ENCODE measurements around the gene NOXA1. TPM values are rescaled to one million over a fixed set of nuclear protein-coding genes. Genes with fewer than 3 reads are reported as not detected.

The NOXA1 gene
- total and polyA plus RNA-seq, 9 of the 15 experiments (the other 6 are each of a cell fraction or from before 2014, with no cell fraction given), result 0.07 to 1.2 (median 0.20) TPM; not detected in 4

DNA sequence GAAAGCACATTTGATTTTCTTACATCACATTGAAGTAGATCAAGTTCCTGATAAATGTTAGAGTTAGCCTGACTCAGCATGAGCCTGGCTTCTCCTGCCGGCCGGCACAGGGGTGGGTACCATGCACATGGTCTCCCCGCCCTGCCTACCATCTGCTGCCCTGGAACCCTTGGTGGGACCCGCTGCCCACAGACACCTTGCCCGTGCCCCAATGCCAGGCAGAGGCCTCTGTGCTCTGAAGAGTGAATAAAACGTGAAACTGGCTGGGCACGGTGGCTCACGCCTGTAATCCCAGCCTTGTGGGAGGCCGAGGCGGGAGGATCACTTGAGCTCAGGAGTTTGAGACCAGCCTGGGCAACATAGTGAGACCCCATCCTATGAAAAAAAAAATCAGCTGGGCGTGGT is 17.5 kb upstream of the NOXA1 start:
- no peak overlapping the region for H3K4me3 ChIP-seq
- ChIA-PET CTCF (ENCODE audit: low intra/inter-chr PET ratio) (no interaction called here), POLR2A (no interaction called here)
- H3K27ac ChIP-seq (ENCODE audit: extremely low read depth, low read depth, low read length), result no peak overlapping the region
- no TSS peak for BruUV-seq (replicated peaks)
- peak overlapping the region in 1 of 2 experiments; percentile 63; a peak in 1 of 4 replicates for H3K9ac ChIP-seq (ENCODE audit: insufficient read depth in 1 of 2, low read depth in 2 of 2, low read length in 2 of 2)
- no peaks in the 10 kb centered on the region for H4K20me1 ChIP-seq (replicated peaks; ENCODE audit: control insufficient read depth, insufficient read depth, low read length)
- H3K4me1 ChIP-seq (replicated peaks in 1 of 2; ENCODE audit: control insufficient read depth in 2 of 2, insufficient read depth in 2 of 2, low read length in 2 of 2), result peaks cover 7 to 58% of the 10 kb centered on the region in 2 experiments; a peak in 4 of 5 replicates
- no peaks in the 10 kb centered on the region for H3K27me3 ChIP-seq (ENCODE audit: control insufficient read depth in 2 of 2, insufficient read depth in 2 of 2, low read length in 2 of 2)
- 0 out of 2 replicates have a peak, but pooled peaks cover 7% of the 10 kb centered on the region for H3K9me3 ChIP-seq (replicated peaks; ENCODE audit: control insufficient read depth, insufficient read depth, low read depth, low read length)
- ATAC-seq, result peak; percentile 53
- peaks cover 10% of the 10 kb centered on the region; the same call in 2 of the 3 replicates for H3K79me2 ChIP-seq (ENCODE audit: control insufficient read depth, insufficient read depth, low read length)
- intact Hi-C loops (cut with micrococcal nuclease), result no loop called here
- no peak overlapping the region for H2AFZ ChIP-seq (ENCODE audit: low read depth, low read length)
- FAIRE-seq, result peak; percentile 75
- H3K36me3 ChIP-seq (ENCODE audit: control insufficient read depth, insufficient read depth, low read length), result no peaks in the 10 kb centered on the region
- no peaks in the 10 kb centered on the region for H3K9me1 ChIP-seq (ENCODE audit: control insufficient read depth, insufficient read depth, low read length)
- no peak for DNase-seq (ENCODE audit: extremely low read depth in 1 of 4, low spot score in 3 of 4)
- in situ Hi-C loops (cut with MboI), result no loop called here
- WGBS (ENCODE audit: insufficient coverage, low coverage, missing lambda C conversion rate), result 59% methylated on average over 10 of the region's 11 CpGs
- H3K4me2 ChIP-seq (ENCODE audit: insufficient read depth, low read length), result peak overlapping the region; percentile 29; the same call in 1 of the 2 replicates
- TF ChIP-seq ZNF77 (CRISPR knock-in tag; IDR thresholded peaks at IDR 0.05) (no peak), EP300 (IDR thresholded peaks at IDR 0.05; ENCODE audit: low read length) (no peak), ZBED1 (IDR thresholded peaks at IDR 0.05) (no peak), ZNF830 (CRISPR knock-in tag; IDR thresholded peaks at IDR 0.05) (no peak), HNRNPK (IDR thresholded peaks at IDR 0.05; ENCODE audit: low read depth, low read length, poor library complexity, severe bottlenecking) (no peak), DIDO1 (tag; IDR thresholded peaks at IDR 0.05; ENCODE audit: low read depth) (no peak), ZNF644 (tag; IDR thresholded peaks at IDR 0.05; ENCODE audit: low read depth) (no peak), TOE1 (IDR thresholded peaks at IDR 0.05; ENCODE audit: borderline replicate concordance) (no peak), TOE1 (CRISPR knock-in tag; IDR thresholded peaks at IDR 0.05; ENCODE audit: borderline replicate concordance, low read depth) (no peak), GTF2F1 (IDR thresholded peaks at IDR 0.05; ENCODE audit: low read depth, low read length) (no peak), ZNF778 (CRISPR knock-in tag; IDR thresholded peaks at IDR 0.05) (no peak), HLTF (IDR thresholded peaks at IDR 0.05) (no peak)
- TF ChIP-seq, protein P1, sequence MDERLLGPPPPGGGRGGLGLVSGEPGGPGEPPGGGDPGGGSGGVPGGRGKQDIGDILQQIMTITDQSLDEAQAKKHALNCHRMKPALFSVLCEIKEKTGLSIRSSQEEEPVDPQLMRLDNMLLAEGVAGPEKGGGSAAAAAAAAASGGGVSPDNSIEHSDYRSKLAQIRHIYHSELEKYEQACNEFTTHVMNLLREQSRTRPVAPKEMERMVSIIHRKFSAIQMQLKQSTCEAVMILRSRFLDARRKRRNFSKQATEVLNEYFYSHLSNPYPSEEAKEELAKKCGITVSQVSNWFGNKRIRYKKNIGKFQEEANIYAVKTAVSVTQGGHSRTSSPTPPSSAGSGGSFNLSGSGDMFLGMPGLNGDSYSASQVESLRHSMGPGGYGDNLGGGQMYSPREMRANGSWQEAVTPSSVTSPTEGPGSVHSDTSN (CRISPR knock-in tag; IDR thresholded peaks at IDR 0.05; ENCODE audit: low read depth), result no peak
- TF ChIP-seq, protein P1 (tag; conservative IDR thresholded peaks at IDR 0.05; ENCODE audit: low read depth), result no peak
- TF ChIP-seq, protein P2, sequence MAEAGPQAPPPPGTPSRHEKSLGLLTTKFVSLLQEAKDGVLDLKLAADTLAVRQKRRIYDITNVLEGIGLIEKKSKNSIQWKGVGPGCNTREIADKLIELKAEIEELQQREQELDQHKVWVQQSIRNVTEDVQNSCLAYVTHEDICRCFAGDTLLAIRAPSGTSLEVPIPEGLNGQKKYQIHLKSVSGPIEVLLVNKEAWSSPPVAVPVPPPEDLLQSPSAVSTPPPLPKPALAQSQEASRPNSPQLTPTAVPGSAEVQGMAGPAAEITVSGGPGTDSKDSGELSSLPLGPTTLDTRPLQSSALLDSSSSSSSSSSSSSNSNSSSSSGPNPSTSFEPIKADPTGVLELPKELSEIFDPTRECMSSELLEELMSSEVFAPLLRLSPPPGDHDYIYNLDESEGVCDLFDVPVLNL (CRISPR knock-in tag; IDR thresholded peaks at IDR 0.05; ENCODE audit: low read depth), result no peak
- TF ChIP-seq, protein P3, sequence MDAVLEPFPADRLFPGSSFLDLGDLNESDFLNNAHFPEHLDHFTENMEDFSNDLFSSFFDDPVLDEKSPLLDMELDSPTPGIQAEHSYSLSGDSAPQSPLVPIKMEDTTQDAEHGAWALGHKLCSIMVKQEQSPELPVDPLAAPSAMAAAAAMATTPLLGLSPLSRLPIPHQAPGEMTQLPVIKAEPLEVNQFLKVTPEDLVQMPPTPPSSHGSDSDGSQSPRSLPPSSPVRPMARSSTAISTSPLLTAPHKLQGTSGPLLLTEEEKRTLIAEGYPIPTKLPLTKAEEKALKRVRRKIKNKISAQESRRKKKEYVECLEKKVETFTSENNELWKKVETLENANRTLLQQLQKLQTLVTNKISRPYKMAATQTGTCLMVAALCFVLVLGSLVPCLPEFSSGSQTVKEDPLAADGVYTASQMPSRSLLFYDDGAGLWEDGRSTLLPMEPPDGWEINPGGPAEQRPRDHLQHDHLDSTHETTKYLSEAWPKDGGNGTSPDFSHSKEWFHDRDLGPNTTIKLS (IDR thresholded peaks at IDR 0.05; ENCODE audit: borderline replicate concordance, low read depth), result no peak
- TF ChIP-seq, protein P4, sequence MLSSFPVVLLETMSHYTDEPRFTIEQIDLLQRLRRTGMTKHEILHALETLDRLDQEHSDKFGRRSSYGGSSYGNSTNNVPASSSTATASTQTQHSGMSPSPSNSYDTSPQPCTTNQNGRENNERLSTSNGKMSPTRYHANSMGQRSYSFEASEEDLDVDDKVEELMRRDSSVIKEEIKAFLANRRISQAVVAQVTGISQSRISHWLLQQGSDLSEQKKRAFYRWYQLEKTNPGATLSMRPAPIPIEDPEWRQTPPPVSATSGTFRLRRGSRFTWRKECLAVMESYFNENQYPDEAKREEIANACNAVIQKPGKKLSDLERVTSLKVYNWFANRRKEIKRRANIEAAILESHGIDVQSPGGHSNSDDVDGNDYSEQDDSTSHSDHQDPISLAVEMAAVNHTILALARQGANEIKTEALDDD (IDR thresholded peaks at IDR 0.05), result no peak
